Measurements from ENCODE around the gene TMEM185A. TPM values are rescaled to one million over a fixed set of nuclear protein-coding genes. Genes with fewer than 3 reads are reported as not detected.
"Not testable (repeated sequence)": the region's sequence is repeated elsewhere in the genome, so short reads cannot be mapped to it uniquely, and the experiment has no call there.

Gene TMEM185A
- total RNA-seq, 1 donor from 2014 or later: 18.7 TPM

DNA sequence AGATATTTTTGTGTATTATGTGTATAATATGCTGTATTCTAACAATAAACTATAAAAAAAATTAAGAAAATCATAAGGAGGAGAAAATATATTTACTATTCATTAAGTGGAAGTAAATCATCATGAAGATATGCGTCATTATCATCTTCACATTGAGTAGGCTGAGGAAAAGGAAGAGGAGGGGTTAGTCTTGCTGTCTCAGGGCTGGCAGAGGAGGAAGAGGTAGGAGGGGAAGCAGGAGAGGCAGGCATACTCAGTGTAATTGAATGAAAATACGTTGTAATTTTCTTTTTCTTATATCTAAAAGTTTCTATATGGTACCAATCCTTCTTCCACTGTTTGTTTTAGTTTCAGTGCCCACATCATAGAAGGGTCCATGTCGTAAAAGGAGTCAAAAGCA is 9.8 kb upstream of the TMEM185A start:
- no peaks in the 10 kb centered on the region for H3K4me1 Mint-ChIP-seq (ENCODE audit: low read depth)
- DNase-seq (ENCODE audit: low spot score): no peak
- intact Hi-C loops (cut with micrococcal nuclease): no loop called here
- no peaks in the 10 kb centered on the region for H3K36me3 Mint-ChIP-seq (ENCODE audit: low read depth)
- H3K27ac Mint-ChIP-seq: no peak overlapping the region
- no peaks in the 10 kb centered on the region for H3K9me3 Mint-ChIP-seq
- H3K4me3 Mint-ChIP-seq: no peak overlapping the region
- H3K27me3 Mint-ChIP-seq (ENCODE audit: insufficient read depth): peaks cover 10% of the 10 kb centered on the region

DNA sequence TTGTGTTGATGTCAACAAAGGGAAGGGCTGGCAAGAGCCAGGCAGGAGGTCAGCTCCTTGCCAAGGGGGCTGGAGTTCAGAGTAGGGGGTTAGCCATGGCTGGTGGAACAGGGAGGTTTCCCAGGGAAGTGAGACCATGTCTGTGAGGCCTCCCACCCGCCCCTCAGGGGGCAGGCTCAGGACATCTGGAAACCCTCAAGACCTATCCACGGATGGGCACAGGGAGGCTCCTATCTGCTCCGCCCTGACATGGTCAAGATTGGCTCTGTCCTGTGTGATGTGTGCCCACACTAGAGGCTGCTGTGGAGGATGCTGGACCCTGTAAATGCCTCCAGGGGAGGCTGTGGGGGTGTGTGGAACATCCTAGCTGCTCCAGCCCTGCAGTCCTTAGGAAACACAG is 8.0 kb upstream of the TMEM185A start:
- DNase-seq (ENCODE audit: low spot score): no peak
- Mint-ChIP-seq H3K9me3 (no peaks in the 10 kb centered on the region), H3K4me1 (ENCODE audit: low read depth) (no peaks in the 10 kb centered on the region), H3K27me3 (ENCODE audit: insufficient read depth) (peaks cover 10% of the 10 kb centered on the region), H3K36me3 (ENCODE audit: low read depth) (no peaks in the 10 kb centered on the region), H3K4me3 (no peak overlapping the region), H3K27ac (no peak overlapping the region)
- intact Hi-C loops (cut with micrococcal nuclease): no loop called here

DNA sequence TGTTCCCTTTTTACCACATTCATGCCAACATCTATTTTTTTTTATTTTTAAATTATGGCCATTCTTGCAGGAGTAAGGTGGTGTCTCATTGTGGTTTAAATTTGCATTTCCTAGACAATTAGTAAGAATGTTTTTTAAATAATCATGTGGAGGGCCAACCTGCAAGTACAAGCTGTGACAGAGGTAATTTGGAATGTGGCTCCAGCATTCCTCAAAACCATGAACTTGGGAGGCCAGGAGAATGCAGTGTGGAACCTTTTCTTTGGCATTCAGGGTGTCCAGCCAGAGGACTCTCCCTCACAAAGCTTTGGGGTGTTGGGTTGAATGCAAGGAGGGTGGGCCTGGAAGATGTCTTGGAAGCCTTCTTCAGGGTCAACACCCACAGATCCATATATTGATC is 7.3 kb upstream of the TMEM185A start:
- no peak for DNase-seq (ENCODE audit: low spot score)
- Mint-ChIP-seq H3K27me3 (ENCODE audit: insufficient read depth) (peaks cover 10% of the 10 kb centered on the region), H3K4me3 (no peak overlapping the region), H3K4me1 (ENCODE audit: low read depth) (no peaks in the 10 kb centered on the region), H3K9me3 (no peaks in the 10 kb centered on the region), H3K27ac (no peak overlapping the region), H3K36me3 (ENCODE audit: low read depth) (no peaks in the 10 kb centered on the region)
- intact Hi-C loops (cut with micrococcal nuclease): no loop called here

DNA sequence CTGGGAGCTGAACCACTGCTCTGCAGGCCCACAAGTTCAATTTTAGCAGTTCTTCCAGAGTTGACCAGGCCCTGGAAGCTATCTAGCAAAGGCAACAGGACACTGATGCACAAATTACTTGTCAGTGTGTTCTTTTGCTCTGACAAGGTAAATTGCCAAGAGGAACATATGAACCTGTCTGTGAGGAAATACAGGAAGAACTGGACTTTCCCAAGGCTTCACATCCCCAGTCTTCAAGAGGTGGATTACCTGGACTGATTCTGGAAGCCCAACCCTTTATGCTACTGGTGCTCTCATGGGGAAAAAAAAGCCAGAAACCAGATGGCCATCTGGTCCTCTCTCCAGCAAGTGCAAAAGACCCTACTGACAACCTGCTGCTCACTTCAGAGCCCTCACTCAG is 1.9 kb upstream of the TMEM185A start:
- Mint-ChIP-seq H3K4me3 (no peak overlapping the region), H3K36me3 (ENCODE audit: low read depth) (no peaks in the 10 kb centered on the region), H3K27ac (no peak overlapping the region), H3K27me3 (ENCODE audit: insufficient read depth) (peaks cover 6% of the 10 kb centered on the region), H3K9me3 (no peaks in the 10 kb centered on the region), H3K4me1 (ENCODE audit: low read depth) (peaks cover 30% of the 10 kb centered on the region)
- intact Hi-C loops (cut with micrococcal nuclease): loop anchor here (5.0 kb wide), 3 partner anchors 194 to 1721 kb away; partner anchors contain the start of genes CD99L2 and FMR1
- DNase-seq (ENCODE audit: low spot score): no peak

DNA sequence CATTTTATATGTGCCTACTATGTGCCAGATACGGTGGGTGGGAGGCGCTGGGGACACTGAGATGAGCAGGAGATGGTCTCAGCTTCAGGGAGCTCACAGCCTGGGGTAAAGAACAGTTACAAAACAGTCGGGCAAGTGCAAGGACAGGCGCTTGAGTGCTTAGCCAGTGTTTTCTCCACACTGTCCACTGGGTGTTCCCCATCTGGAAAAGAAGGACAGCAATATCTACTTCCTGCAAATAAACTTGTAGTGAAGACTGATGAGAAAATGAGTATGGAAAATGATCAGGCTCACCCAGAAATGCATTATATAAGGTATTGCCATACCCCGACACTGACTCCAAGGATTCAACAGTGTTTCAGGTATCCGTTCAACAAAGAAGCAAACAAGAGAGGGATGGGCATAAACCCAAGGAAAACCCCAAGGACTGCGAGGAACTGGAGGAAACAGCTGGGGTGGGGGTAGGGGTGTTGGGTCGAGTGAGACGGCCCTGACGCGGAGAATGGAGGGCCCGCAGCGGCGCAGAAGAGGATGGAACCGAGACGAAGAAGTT is 835 bp downstream of the TMEM185A start:
- H3K36me3 Mint-ChIP-seq (ENCODE audit: low read depth): peaks cover 3% of the 10 kb centered on the region
- no peak for DNase-seq (ENCODE audit: low spot score)
- H3K4me3 Mint-ChIP-seq: peak overlapping the region; percentile 95
- H3K9me3 Mint-ChIP-seq: no peaks in the 10 kb centered on the region
- peak overlapping the region; percentile 85 for H3K27ac Mint-ChIP-seq
- intact Hi-C loops (cut with micrococcal nuclease): loop anchor here (1.0 to 5.0 kb wide), 5 partner anchors 104 to 1718 kb away; partner anchors contain the start of genes CD99L2, FMR1 and IDS
- peaks cover 1% of the 10 kb centered on the region for H3K27me3 Mint-ChIP-seq (ENCODE audit: insufficient read depth)
- H3K4me1 Mint-ChIP-seq (ENCODE audit: low read depth): peaks cover 43% of the 10 kb centered on the region

DNA sequence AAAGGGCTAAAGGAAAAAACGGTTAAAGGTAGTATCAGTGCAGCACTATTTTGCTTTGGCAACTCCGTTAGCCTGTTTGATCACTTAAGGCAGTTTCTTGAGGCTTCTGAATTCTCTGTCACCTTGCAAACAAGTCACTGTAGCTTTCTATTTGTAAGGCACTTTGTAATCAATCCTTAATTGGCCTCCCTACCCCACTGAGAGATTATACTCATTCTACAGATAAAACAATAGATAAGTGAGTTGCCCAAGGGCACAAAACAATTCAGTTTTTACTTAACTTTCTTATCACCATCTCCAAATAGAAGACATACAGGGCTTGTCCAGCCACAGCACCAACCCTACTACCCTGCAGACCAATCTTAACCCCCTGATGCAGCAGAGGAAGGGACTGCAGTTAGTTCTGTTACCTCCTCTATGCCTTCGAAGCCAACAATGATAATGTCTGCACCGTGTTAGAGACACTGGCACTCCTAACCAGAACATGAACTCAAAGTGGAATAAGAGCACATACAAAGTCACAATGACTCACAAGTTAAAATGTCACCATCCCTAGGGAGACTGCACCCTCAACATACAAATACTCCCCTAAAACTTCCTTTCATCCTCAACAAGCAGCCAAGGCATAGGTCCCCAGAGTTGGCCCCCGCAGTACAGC is 1.7 kb downstream of the TMEM185A start:
- intact Hi-C loops (cut with micrococcal nuclease): loop anchor here (2.0 to 10.0 kb wide), 5 partner anchors 65 to 1718 kb away; partner anchors contain the start of genes CD99L2 and FMR1
- peaks cover 3% of the 10 kb centered on the region for H3K36me3 Mint-ChIP-seq (ENCODE audit: low read depth)

DNA sequence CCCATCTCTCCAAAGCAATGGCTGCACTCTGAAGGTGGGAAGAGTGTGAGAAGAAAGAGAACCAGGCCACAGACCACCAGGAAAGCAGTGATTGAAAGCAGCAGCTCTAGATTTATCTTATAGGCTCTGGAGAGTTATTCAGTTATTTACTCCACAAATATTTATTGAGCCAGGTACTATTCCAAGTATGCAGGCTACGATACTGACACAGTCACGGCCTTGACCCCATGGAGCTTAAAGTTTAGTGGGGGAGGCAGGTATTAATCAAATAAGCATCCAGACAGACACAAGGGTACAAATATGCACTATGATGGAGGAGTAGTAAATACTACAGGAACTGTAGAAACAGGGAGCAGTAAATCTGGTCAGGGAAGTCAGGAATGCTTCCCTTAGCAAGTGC is 2.8 kb downstream of the TMEM185A start:
- DNase-seq (ENCODE audit: low spot score): no peak
- no peaks in the 10 kb centered on the region for H3K9me3 Mint-ChIP-seq
- no peak overlapping the region for H3K4me3 Mint-ChIP-seq
- H3K36me3 Mint-ChIP-seq (ENCODE audit: low read depth): peaks cover 3% of the 10 kb centered on the region
- intact Hi-C loops (cut with micrococcal nuclease): loop anchor here (10.0 kb wide), 1 partner anchor 64 kb away; no protein-coding TSS in a partner anchor
- H3K4me1 Mint-ChIP-seq (ENCODE audit: low read depth): peaks cover 43% of the 10 kb centered on the region
- H3K27me3 Mint-ChIP-seq (ENCODE audit: insufficient read depth): peaks cover 1% of the 10 kb centered on the region
- no peak overlapping the region for H3K27ac Mint-ChIP-seq

More for the DNA sequence above, 1.7 kb downstream of the TMEM185A start:
- no peaks in the 10 kb centered on the region for H3K9me3 Mint-ChIP-seq
- DNase-seq (ENCODE audit: low spot score): no peak
- H3K4me3 Mint-ChIP-seq: peak overlapping the region; percentile 95
- H3K4me1 Mint-ChIP-seq (ENCODE audit: low read depth): peaks cover 43% of the 10 kb centered on the region
- H3K27me3 Mint-ChIP-seq (ENCODE audit: insufficient read depth): peaks cover 1% of the 10 kb centered on the region
- H3K27ac Mint-ChIP-seq: peak overlapping the region; percentile 1

DNA sequence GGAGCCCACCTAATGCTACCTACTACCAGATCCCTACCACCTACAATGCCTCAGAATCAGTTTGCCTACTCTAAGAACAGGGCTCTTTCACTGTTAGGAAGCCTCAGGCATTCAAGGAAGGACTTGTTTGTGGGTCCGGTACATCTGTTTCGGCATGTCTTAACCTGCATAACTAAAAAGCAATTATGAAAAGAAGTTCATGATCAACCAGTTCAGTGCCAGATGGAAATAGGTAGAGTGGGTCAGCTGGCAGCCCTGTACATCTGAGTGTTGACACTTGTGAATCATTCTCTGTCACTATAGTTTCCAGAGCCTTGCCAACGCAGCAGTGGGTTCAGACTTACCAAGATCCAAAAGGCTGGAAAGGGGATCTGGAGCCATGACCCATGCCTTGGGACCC is 3.3 kb downstream of the TMEM185A start:
- H3K4me1 Mint-ChIP-seq (ENCODE audit: low read depth): peaks cover 43% of the 10 kb centered on the region
- peaks cover 3% of the 10 kb centered on the region for H3K36me3 Mint-ChIP-seq (ENCODE audit: low read depth)
- H3K27me3 Mint-ChIP-seq (ENCODE audit: insufficient read depth): peaks cover 1% of the 10 kb centered on the region
- no peak for DNase-seq (ENCODE audit: low spot score)
- intact Hi-C loops (cut with micrococcal nuclease): loop anchor here (10.0 kb wide), 1 partner anchor 63 kb away; no protein-coding TSS in a partner anchor
- H3K4me3 Mint-ChIP-seq: no peak overlapping the region
- no peaks in the 10 kb centered on the region for H3K9me3 Mint-ChIP-seq
- H3K27ac Mint-ChIP-seq: no peak overlapping the region

DNA sequence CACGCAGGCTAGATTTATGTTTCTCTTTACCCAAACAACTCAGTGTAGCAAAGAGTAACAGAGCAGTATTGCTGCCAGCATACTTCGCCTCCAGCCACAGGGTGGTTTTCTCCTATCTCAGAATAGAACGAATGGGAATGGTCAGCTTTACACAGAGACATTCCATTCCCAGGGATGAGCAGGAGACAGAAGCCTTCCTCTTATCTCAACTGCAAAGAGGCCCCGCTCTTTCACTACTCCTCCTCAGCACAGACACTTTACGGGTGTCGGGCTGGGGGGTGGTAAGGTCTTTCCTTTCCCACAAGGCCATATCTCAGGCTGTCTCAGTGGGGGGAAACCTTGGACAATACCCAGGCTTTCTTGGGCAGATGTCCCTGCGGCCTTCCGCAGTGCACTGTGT is 4.8 kb downstream of the TMEM185A start:
- not testable (repeated sequence) for DNase-seq (ENCODE audit: low spot score)

DNA sequence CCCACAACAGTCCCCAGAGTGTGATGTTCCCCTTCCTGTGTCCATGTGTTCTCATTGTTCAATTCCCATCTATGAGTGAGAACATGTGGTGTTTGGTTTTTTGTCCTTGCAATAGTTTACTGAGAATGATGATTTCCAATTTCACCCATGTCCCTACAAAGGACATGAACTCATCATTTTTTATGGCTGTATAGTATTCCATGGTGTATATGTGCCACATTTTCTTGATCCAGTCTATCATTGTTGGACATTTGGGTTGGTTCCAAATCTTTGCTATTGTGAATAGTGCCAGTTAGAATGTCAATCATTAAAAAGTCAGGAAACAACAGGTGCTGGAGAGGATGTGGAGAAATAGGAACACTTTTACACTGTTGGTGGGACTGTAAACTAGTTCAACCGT is 11.9 kb downstream of the TMEM185A start:
- H3K9me3 Mint-ChIP-seq; H3K36me3 Mint-ChIP-seq (ENCODE audit: low read depth); H3K27ac Mint-ChIP-seq; H3K4me1 Mint-ChIP-seq (ENCODE audit: low read depth); H3K4me3 Mint-ChIP-seq; H3K27me3 Mint-ChIP-seq (ENCODE audit: insufficient read depth); DNase-seq (ENCODE audit: low spot score): not testable (repeated sequence)
- intact Hi-C loops (cut with micrococcal nuclease): loop anchor here (10.0 kb wide), 1 partner anchor 55 kb away; no protein-coding TSS in a partner anchor

More for the DNA sequence above, 4.8 kb downstream of the TMEM185A start:
- peaks cover 36% of the 10 kb centered on the region for H3K4me1 Mint-ChIP-seq (ENCODE audit: low read depth)
- H3K36me3 Mint-ChIP-seq (ENCODE audit: low read depth); H3K9me3 Mint-ChIP-seq; H3K27ac Mint-ChIP-seq; H3K27me3 Mint-ChIP-seq (ENCODE audit: insufficient read depth); H3K4me3 Mint-ChIP-seq: not testable (repeated sequence)
- intact Hi-C loops (cut with micrococcal nuclease): loop anchor here (10.0 kb wide), 1 partner anchor 62 kb away; no protein-coding TSS in a partner anchor

DNA sequence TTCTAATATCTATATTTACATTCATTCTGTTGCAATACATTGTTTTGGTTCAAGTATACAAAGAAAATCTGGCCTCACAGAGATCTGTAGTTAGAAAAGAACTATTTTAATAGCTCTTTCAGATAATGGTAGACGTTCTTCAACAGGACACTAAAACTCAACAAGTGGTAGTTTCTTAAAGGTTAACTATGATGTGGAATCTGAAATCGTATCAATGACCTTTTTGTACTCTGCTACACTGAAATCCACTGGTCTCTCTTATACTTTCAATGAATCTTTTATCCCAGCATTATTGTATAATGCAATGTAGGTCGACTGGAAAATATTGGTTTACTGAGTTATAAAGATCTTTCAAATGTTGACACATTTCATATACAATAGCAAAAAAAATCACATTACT is 12.7 kb downstream of the TMEM185A start:
- Mint-ChIP-seq H3K4me1 (ENCODE audit: low read depth) (no peaks in the 10 kb centered on the region), H3K9me3 (no peaks in the 10 kb centered on the region), H3K27me3 (ENCODE audit: insufficient read depth) (no peaks in the 10 kb centered on the region), H3K4me3 (no peak overlapping the region), H3K36me3 (ENCODE audit: low read depth) (no peaks in the 10 kb centered on the region), H3K27ac (no peak overlapping the region)
- intact Hi-C loops (cut with micrococcal nuclease): no loop called here
- DNase-seq (ENCODE audit: low spot score): no peak

DNA sequence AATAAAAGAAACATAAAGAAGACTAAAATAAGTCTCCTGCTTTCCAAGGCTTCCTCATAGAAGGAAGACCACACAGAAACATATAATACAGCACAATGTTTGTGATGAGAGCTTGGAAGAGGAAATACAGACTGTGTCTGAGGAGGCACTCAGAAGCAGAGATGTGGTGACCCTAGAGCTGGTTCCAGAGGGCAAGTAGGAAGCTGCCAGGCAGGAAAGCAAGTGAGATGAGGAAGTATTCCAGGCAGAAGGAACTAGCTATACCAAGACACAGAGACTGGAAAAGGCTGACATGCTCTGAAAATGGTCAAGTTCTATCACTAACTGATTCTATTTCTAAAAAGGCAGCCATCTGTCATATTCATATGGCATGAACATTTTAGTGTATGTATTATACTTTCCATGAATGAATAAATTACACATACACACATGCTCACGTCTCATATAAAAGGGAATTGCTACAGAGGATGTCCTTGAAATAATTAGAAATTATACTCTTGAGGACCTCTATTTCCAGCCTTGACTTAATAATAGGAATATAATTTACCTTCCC is 19.9 kb downstream of the TMEM185A start:
- Mint-ChIP-seq H3K4me1 (ENCODE audit: low read depth) (no peaks in the 10 kb centered on the region), H3K36me3 (ENCODE audit: low read depth) (peaks cover 4% of the 10 kb centered on the region)
- intact Hi-C loops (cut with micrococcal nuclease): no loop called here

DNA sequence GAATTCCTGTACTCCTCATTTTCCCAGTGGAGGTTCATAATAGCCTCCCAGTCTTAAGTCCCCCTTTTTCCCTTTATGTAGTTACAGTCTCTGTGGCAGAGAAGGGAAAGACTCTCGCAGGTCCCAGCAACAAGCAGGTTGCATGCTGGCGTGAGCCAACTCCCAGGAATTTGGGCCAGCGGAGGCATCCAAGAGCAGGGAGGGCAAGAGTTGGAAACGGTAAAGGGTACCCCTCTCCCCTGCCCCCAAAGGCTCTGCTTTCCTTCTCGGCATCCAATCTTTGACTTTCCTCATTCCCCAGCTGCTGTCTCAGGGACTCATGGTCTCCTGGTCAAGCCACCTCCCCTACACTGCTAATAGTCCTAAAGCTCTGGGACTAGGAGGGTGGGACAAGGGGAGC is 21.1 kb downstream of the TMEM185A start:
- intact Hi-C loops (cut with micrococcal nuclease): no loop called here
- Mint-ChIP-seq H3K27me3 (ENCODE audit: insufficient read depth) (no peaks in the 10 kb centered on the region), H3K4me1 (ENCODE audit: low read depth) (no peaks in the 10 kb centered on the region), H3K36me3 (ENCODE audit: low read depth) (peaks cover 11% of the 10 kb centered on the region), H3K4me3 (no peak overlapping the region), H3K9me3 (no peaks in the 10 kb centered on the region), H3K27ac (no peak overlapping the region)
- DNase-seq (ENCODE audit: low spot score): no peak

More for the DNA sequence above, 19.9 kb downstream of the TMEM185A start:
- no peak for DNase-seq (ENCODE audit: low spot score)
- Mint-ChIP-seq H3K27ac (no peak overlapping the region), H3K27me3 (ENCODE audit: insufficient read depth) (no peaks in the 10 kb centered on the region), H3K9me3 (no peaks in the 10 kb centered on the region), H3K4me3 (no peak overlapping the region)

Measured in activated T-helper 1 cell treated with anti-CD3 and anti-CD28 coated beads, Interleukin-12 subunit alpha, Interleukin-12 subunit beta, Interleukin-2, Interleukin-4 antibody, amounts not matched to agents 30 ng/mL and 10 ng/mL and 1 ng/mL, durations not matched to agents 14 hours and 24 hours and 36 hours (primary cell).